Testis (tissue), 3 donors: ENCODE data around the gene TCF4. TPM values are rescaled to one million over a fixed set of nuclear protein-coding genes. Genes with fewer than 3 reads are reported as not detected.

Experiments
- DNase-seq: peaks from one replicate; pipeline ENCODE4 v3.0.0-alpha.2; 2019
- H3K27ac ChIP-seq, 2 donors: fragments of 200-600 bp; sonication (generic); one replicate each; pipeline ENCODE4 v1.5.1; 2019
- H3K27me3 ChIP-seq: fragments of 200-600 bp; sonication (generic); one replicate; pipeline ENCODE4 v1.5.1; 2019
- H3K36me3 ChIP-seq: fragments of 200-600 bp; sonication (generic); one replicate; pipeline ENCODE4 v1.5.1; 2017; ENCODE audit warnings: low read depth; ENCODE audit errors: missing control alignments
- H3K4me1 ChIP-seq: fragments of 200-600 bp; sonication (generic); one replicate; pipeline ENCODE4 v1.5.1; 2019
- H3K4me3 ChIP-seq, 2 donors: fragments of 200-600 bp; sonication (generic); one replicate each; pipeline ENCODE4 v1.5.1; 2017 to 2019
- H3K9me3 ChIP-seq: fragments of 200-600 bp; sonication (generic); one replicate; pipeline ENCODE4 v1.5.1; 2017
- POLR2A ChIP-seq: fragments of 450-650 bp; IDR thresholded peaks from one replicate; pipeline ENCODE4 v1.6.1; 2017; ENCODE audit warnings: antibody characterized with exemption, mild to moderate bottlenecking, moderate library complexity
- WGBS, 2 donors: methylation state at CpG; one replicate each; pipeline ENCODE4 v1.1.5; 2018; 5-methylcytosine and 5-hydroxymethylcytosine counted together
- intact Hi-C: fragments of 100-400 bp; cut with DNase I; formaldehyde crosslinking; loops from one replicate; pipeline ENCODE4 v1.15.1; 2023; ENCODE audit warnings: low total_unique reads
- polyA plus RNA-seq: library from polyadenylated mRNA; stranded (reverse); fragments of 350-450 nt; fragmentation: Illumina TruSeq; extraction: RNeasy Lipid Tissue Mini Kit (QIAGEN cat#74804); gene quantifications from one replicate; pipeline ENCODE4 v1.2.3, GENCODE V29; 2014; ENCODE audit warnings: low read depth, low replicate concordance; ENCODE audit not compliant: insufficient read depth
- total RNA-seq, 2 donors: library from RNA; depleted of rRNA; stranded (reverse); fragments of >200 nt; gene quantifications; one replicate each; pipeline ENCODE4 v1.2.3, GENCODE V29; 2016
- TF ChIP-seq, protein P1 (sequence below), 3 experiments: fragments of 450-650 bp in 2 of 3; fragments of 200-600 bp in 1 of 3; sonication (generic) in 1 of 3; IDR thresholded peaks; one replicate each; pipeline ENCODE4 v1.5.1; 2016 to 2019; ENCODE audit warnings: antibody characterized with exemption in 3 of 3, mild to moderate bottlenecking in 2 of 3, moderate library complexity in 1 of 3

The TCF4 gene
- total and polyA plus RNA-seq, 3 donors from 2014 or later, result 50.8 to 122 (median 110) TPM

DNA sequence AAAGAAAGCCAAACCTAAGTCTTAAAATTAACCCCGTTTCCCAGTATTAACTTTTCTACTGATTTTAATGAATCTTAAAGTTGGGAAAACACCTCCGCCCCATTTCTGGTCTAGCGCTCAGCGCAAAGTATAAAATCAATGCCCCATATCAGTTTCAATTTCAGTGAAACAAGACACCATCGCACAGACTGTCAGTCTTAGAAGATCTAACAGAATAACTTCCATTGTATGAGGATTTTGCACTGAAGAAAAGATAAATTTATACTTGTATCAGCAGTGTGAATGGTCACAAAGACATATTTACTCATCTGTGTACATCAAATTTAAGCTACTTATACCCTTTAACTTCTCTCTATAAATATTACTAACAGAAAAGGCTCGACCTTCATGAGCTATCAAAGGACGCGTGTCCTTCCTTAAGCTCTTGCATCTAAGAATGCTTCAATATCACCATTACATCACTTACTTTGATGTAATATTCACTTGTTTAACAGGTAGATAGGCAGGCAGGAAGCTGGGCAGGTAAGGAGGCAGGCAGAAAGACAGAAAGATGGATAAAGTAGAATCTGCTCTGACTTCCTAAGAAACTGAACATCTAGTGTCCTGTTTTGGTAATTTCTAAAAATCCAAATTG is 183.0 kb downstream of the TCF4 start:
- intact Hi-C loops, result no loop called here
- Histone ChIP-seq H3K36me3 (no peaks in the 10 kb centered on the region), H3K4me3 (no peak overlapping the region), H3K9me3 (no peaks in the 10 kb centered on the region), H3K27ac (peak overlapping the region; percentile 48 to 68), H3K27me3 (no peaks in the 10 kb centered on the region), H3K4me1 (peaks cover 50% of the 10 kb centered on the region)
- TF ChIP-seq, protein P1, sequence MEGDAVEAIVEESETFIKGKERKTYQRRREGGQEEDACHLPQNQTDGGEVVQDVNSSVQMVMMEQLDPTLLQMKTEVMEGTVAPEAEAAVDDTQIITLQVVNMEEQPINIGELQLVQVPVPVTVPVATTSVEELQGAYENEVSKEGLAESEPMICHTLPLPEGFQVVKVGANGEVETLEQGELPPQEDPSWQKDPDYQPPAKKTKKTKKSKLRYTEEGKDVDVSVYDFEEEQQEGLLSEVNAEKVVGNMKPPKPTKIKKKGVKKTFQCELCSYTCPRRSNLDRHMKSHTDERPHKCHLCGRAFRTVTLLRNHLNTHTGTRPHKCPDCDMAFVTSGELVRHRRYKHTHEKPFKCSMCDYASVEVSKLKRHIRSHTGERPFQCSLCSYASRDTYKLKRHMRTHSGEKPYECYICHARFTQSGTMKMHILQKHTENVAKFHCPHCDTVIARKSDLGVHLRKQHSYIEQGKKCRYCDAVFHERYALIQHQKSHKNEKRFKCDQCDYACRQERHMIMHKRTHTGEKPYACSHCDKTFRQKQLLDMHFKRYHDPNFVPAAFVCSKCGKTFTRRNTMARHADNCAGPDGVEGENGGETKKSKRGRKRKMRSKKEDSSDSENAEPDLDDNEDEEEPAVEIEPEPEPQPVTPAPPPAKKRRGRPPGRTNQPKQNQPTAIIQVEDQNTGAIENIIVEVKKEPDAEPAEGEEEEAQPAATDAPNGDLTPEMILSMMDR (IDR thresholded peaks at IDR 0.05), result no peak
- no peak for TF ChIP-seq POLR2A
- WGBS, 2 donors, result 77 to 84% methylated on average over 8 of the region's 8 CpGs
- no peak for DNase-seq

DNA sequence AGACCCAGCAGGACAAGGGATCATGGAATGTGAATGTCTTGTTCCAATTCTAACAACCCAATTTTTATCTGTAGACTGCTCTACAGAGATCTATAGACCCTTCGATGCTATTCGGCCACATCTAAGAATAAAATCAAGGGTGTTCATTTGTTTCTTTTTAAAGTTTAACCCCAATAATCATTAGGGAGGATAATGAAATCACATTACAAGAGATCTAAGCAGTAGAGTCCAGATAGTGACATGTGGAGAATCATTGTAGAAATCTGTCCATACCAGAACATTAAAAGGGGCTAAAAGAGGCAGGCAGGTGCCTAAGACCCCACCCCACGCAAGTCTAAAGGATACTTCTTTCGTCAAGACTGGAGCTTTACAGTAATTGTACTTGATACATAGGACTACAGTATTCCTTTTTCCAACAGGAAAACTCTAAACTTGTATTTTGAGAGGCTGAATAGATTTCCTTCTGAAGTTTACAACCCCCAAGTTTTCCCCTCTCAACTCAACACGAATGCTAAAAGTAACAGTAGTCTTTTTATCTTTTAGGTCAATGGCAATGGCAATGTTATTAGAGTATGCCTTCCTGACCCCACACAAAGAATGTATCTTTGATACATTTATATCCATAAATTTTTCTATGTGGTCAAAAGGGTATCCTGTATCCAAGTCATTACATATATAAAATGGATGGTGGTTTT is 183.7 kb downstream of the TCF4 start:
- H3K4me1 ChIP-seq, result peaks cover 54% of the 10 kb centered on the region
- DNase-seq, result no peak
- no peaks in the 10 kb centered on the region for H3K36me3 ChIP-seq
- TF ChIP-seq, protein P1 (IDR thresholded peaks at IDR 0.05), result no peak
- no peak for TF ChIP-seq POLR2A
- WGBS, 2 donors, result 71 to 72% methylated on average over 5 of the region's 5 CpGs
- H3K27ac ChIP-seq, result peak overlapping the region; percentile 48 to 68
- intact Hi-C loops, result no loop called here
- H3K4me3 ChIP-seq, result no peak overlapping the region
- no peaks in the 10 kb centered on the region for H3K27me3 ChIP-seq
- no peaks in the 10 kb centered on the region for H3K9me3 ChIP-seq

DNA sequence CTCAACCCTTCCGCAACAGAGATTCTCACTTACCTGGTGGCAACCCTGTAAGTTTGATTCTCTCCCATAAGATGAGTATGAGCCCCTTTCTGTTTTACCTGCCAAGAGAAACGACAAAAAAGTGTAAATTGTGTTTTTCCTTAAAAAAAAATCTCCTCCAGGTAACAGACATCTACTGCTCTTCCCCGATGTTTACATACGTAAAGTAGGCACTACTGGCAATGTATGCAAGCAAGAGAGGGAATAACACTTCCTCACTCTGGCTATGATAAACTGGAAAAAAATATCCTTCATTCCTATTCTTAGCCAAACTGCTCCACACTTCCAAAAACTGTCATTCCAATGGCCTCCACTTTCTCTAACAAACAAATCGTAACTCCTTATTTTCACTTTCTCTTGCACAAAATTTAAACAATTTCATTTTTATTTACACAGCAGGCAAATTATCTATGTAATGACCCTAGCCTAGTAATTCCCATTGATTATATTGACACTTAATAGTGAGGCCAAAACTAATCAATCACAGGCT is 184.5 kb downstream of the TCF4 start:
- DNase-seq, result no peak
- peaks cover 54% of the 10 kb centered on the region for H3K4me1 ChIP-seq
- peak overlapping the region in 1 of 2 donors; percentile 7 for H3K4me3 ChIP-seq
- TF ChIP-seq, protein P1 (IDR thresholded peaks at IDR 0.05), result no peak
- no peak for TF ChIP-seq POLR2A
- H3K9me3 ChIP-seq, result no peaks in the 10 kb centered on the region
- peak overlapping the region; percentile 48 to 68 for H3K27ac ChIP-seq
- H3K36me3 ChIP-seq, result no peaks in the 10 kb centered on the region
- intact Hi-C loops, result no loop called here
- WGBS, 2 donors, result 41 to 48% methylated on average over 5 of the region's 5 CpGs
- no peaks in the 10 kb centered on the region for H3K27me3 ChIP-seq

DNA sequence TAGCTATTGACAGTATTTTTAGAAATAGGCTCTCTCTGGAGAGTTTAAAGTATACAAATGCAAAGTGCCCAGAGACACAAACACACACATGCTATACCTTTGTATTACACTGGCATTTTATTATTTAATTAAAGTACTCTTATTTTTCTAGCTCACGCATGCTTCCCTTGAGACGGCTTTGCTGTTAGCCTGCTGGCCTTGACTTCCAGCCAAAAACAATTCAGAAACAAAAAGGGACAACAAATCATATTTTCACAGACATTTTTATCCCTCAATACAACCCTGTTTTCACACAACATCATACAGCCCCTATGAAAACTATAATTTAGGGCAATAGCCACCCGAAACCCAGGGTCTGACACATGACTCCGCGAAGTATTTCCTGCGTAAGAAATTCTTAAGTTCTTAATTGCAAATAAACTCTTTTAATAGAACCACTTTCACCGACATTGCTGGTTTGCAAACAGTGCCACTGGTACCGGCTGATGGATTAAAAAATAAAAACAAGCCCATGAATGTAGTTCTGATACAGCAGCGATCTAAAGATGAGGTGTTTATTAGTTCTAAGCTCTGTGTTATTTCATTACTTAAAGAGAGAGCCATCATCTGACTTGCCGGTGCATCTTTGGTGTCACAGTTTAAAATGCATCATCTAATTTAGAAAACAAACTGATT is 185.1 kb downstream of the TCF4 start:
- TF ChIP-seq, protein P1 (IDR thresholded peaks at IDR 0.05), result no peak
- no peak for TF ChIP-seq POLR2A
- 23 to 32% methylated on average over 10 of the region's 10 CpGs for WGBS, 2 donors
- intact Hi-C loops, result no loop called here
- H3K27me3 ChIP-seq, result no peaks in the 10 kb centered on the region
- peaks cover 52% of the 10 kb centered on the region for H3K4me1 ChIP-seq
- H3K36me3 ChIP-seq, result no peaks in the 10 kb centered on the region
- DNase-seq, result no peak
- peak overlapping the region in 1 of 2 donors; percentile 7 for H3K4me3 ChIP-seq
- H3K9me3 ChIP-seq, result no peaks in the 10 kb centered on the region
- H3K27ac ChIP-seq, result peak overlapping the region; percentile 48 to 68
